ENCODE measurements around the gene LACTB. TPM values are rescaled to one million over a fixed set of nuclear protein-coding genes. Genes with fewer than 3 reads are reported as not detected.

LACTB gene
- total and polyA plus RNA-seq, 2 experiments from 2014 or later, result 15.2 to 20.9 TPM

GRCh38 chr15:63136742-63137141 is 15.1 kb downstream of the LACTB start:
- Histone ChIP-seq H3F3A (replicated peaks; ENCODE audit: low read depth) (no peaks in the 10 kb centered on the region), H3K4me1 (ENCODE audit: insufficient read depth) (no peaks in the 10 kb centered on the region), H3K9me2 (ENCODE audit: insufficient read depth) (no peaks in the 10 kb centered on the region), H3K4me3 (no peak overlapping the region), H3K27ac (ENCODE audit: low read depth) (no peak overlapping the region), H3K36me3 (ENCODE audit: insufficient read depth) (no peaks in the 10 kb centered on the region), H3K27me3 (ENCODE audit: insufficient read depth) (no peaks in the 10 kb centered on the region), H2AFZ (no peak overlapping the region), H3K79me2 (replicated peaks; ENCODE audit: insufficient read depth) (no peaks in the 10 kb centered on the region), H4K20me1 (replicated peaks; ENCODE audit: insufficient read depth) (no peaks in the 10 kb centered on the region), H3K4me2 (no peak overlapping the region)
- H3K9me3 Mint-ChIP-seq, result no peaks in the 10 kb centered on the region
- no peaks in the 10 kb centered on the region for H3K36me3 Mint-ChIP-seq (ENCODE audit: low read depth)
- H3K4me3 Mint-ChIP-seq, result no peak overlapping the region
- ATAC-seq, result no peak
- H3K27me3 Mint-ChIP-seq (ENCODE audit: insufficient read depth, low read depth, poor library complexity), result peaks cover 3% of the 10 kb centered on the region
- 0 out of 3 replicates have a peak, but pooled peaks cover 2% of the 10 kb centered on the region for H3K4me1 Mint-ChIP-seq
- H3K27ac Mint-ChIP-seq, result no peak overlapping the region
- TF ChIP-seq ZNF331 (CRISPR knock-in tag; IDR thresholded peaks at IDR 0.05; ENCODE audit: low read depth), result no peak
- no peak for TF ChIP-seq CREB1 (CRISPR knock-in tag; IDR thresholded peaks at IDR 0.05; ENCODE audit: low read depth)
- TF ChIP-seq ETS1 (IDR thresholded peaks at IDR 0.05), result no peak
- TF ChIP-seq ZNF462 (CRISPR knock-in tag; IDR thresholded peaks at IDR 0.05), result no peak
- no peak for TF ChIP-seq CTCF (conservative IDR thresholded peaks at IDR 0.05; ENCODE audit: low read depth in 2 of 2)
- TF ChIP-seq STAT1 (IDR thresholded peaks at IDR 0.05; ENCODE audit: unreplicated experiment), result no peak
- TF ChIP-seq POLR2AphosphoS5 (IDR thresholded peaks at IDR 0.05; ENCODE audit: low read depth), result no peak
- no peak for TF ChIP-seq JUNB (IDR thresholded peaks at IDR 0.05; ENCODE audit: unreplicated experiment)
- TF ChIP-seq EZH2 (IDR thresholded peaks at IDR 0.05; ENCODE audit: low read depth, unreplicated experiment), result no peak
- TF ChIP-seq NANOG (IDR thresholded peaks at IDR 0.05; ENCODE audit: borderline replicate concordance), result no peak
- no peak for TF ChIP-seq EZH2phosphoT487 (IDR thresholded peaks at IDR 0.05; ENCODE audit: unreplicated experiment)
- no peak for TF ChIP-seq REST (IDR thresholded peaks at IDR 0.05; ENCODE audit: unreplicated experiment)
- no peak for TF ChIP-seq ZNF114 (CRISPR knock-in tag; IDR thresholded peaks at IDR 0.05)
- no peak for DNase-seq (ENCODE audit: low spot score)

Measured in GM23338 (cell line).